HCEC 1CT (cell line): ENCODE measurements around the gene AP1G2.

Experiments
- DNase-seq: peaks from one replicate; pipeline ENCODE4 v3.0.0-alpha.2; 2017

AP1G2 gene

GRCh38 chr14:23513005-23513817 is 54.4 kb downstream of the AP1G2 start:
- no peak for DNase-seq

GRCh38 chr14:23512156-23512555 is 55.4 kb downstream of the AP1G2 start:
- no peak for DNase-seq
